Brain microvascular endothelial cell (primary cell): ENCODE measurements around the gene UNC5CL.

ENCODE experiments used
- DNase-seq: peaks from one replicate; pipeline ENCODE4 v3.0.0-alpha.2; 2020
- H3K27ac ChIP-seq: fragments of 250-450 bp; sonication (Bioruptor Pico); 2 replicates; pipeline ENCODE4 v1.5.1; 2020; ENCODE audit warnings: mild to moderate bottlenecking, moderate library complexity
- H3K27me3 ChIP-seq: fragments of 250-450 bp; sonication (Bioruptor Pico); replicated peaks from 2 replicates; pipeline ENCODE4 v1.5.1; 2020; ENCODE audit warnings: mild to moderate bottlenecking
- H3K36me3 ChIP-seq: fragments of 250-450 bp; sonication (Bioruptor Pico); replicated peaks from 2 replicates; pipeline ENCODE4 v1.5.1; 2020; ENCODE audit warnings: mild to moderate bottlenecking
- H3K4me3 ChIP-seq: 2 replicates; pipeline ENCODE4 v1.5.1; 2011; ENCODE audit warnings: low read depth, mild to moderate bottlenecking, control low read depth, low read length, moderate library complexity
- CTCF ChIP-seq: IDR thresholded peaks from 2 replicates; pipeline ENCODE4 v1.5.1; 2011; ENCODE audit warnings: low read depth, mild to moderate bottlenecking, moderate library complexity, low read length, control low read depth, inconsistent platforms; ENCODE audit errors: missing control alignments
- in situ Hi-C: cut with HindIII; loops from 2 replicates; pipeline ENCODE4 v1.10.0; 2017; ENCODE audit warnings: low sequenced_read_pairs, low pct_ligation_motif_present

Gene UNC5CL

GRCh38 chr6:41073968-41074691, 35.1 kb upstream of the UNC5CL start:
- no peaks in the 10 kb centered on the region for H3K36me3 ChIP-seq
- H3K4me3 ChIP-seq: peak overlapping the region; percentile 89
- in situ Hi-C loops: no loop called here
- peak overlapping the region; percentile 93 for H3K27ac ChIP-seq
- no peak for TF ChIP-seq CTCF
- H3K27me3 ChIP-seq: no peaks in the 10 kb centered on the region
- peak; percentile 3 for DNase-seq

GRCh38 chr6:41073203-41073967, 34.4 kb upstream of the UNC5CL start:
- in situ Hi-C loops: no loop called here
- TF ChIP-seq CTCF: peak; percentile 14

GRCh38 chr6:41072836-41073202, 33.8 kb upstream of the UNC5CL start, which contains the start of gene NFYA:
Gene NFYA, plus strand, starts transcription at chr6:41072974. Its CDS starts 6,116 bp downstream, at chr6:41079090.
- in situ Hi-C loops: no loop called here
- no peak for DNase-seq
- Histone ChIP-seq H3K36me3 (no peaks in the 10 kb centered on the region), H3K27me3 (no peaks in the 10 kb centered on the region), H3K4me3 (peak within 1 kb of the TSS; percentile 89), H3K27ac (peak within 1 kb of the TSS; percentile 93)
- TF ChIP-seq CTCF: no peak

More at GRCh38 chr6:41073203-41073967, 34.4 kb upstream of the UNC5CL start:
- H3K27me3 ChIP-seq: no peaks in the 10 kb centered on the region
- DNase-seq: peak; percentile 72
- H3K4me3 ChIP-seq: peak overlapping the region; percentile 89
- H3K36me3 ChIP-seq: no peaks in the 10 kb centered on the region
- H3K27ac ChIP-seq: peak overlapping the region; percentile 93

GRCh38 chr6:41071923-41072835, 33.2 kb upstream of the UNC5CL start, which contains the start of gene OARD1:
Gene OARD1, minus strand, starts transcription at chr6:41072356. Its CDS starts 722 bp downstream, at chr6:41071634.
- peak; percentile 99 for DNase-seq
- Histone ChIP-seq H3K4me3 (peak within 1 kb of the TSS; percentile 89), H3K36me3 (no peaks in the 10 kb centered on the region), H3K27me3 (no peaks in the 10 kb centered on the region), H3K27ac (peak within 1 kb of the TSS; percentile 93)
- TF ChIP-seq CTCF: no peak
- in situ Hi-C loops: no loop called here

GRCh38 chr6:41071501-41071922, 32.5 kb upstream of the UNC5CL start:
- H3K36me3 ChIP-seq: no peaks in the 10 kb centered on the region
- peak; percentile 6 for DNase-seq
- TF ChIP-seq CTCF: peak; percentile 16
- no peaks in the 10 kb centered on the region for H3K27me3 ChIP-seq
- H3K27ac ChIP-seq: peak overlapping the region; percentile 93
- in situ Hi-C loops: no loop called here
- peak overlapping the region; percentile 89 for H3K4me3 ChIP-seq
